A549 treated with Hydrocortisone at 1 μM for 4 hours (cell line): ENCODE measurements around the gene GALNT13. TPM values are rescaled to one million over a fixed set of nuclear protein-coding genes. Genes with fewer than 3 reads are reported as not detected.

Source experiments
- total RNA-seq: library from RNA; stranded (reverse); fragments of 200-300 nt; extraction: Qiagen RNA extraction; gene quantifications from 5 replicates; pipeline ENCODE4 v1.2.3, GENCODE V29; 2022

GALNT13 gene
- 5.9 to 12.4 TPM (median 9.1 TPM) in 5 replicates for total RNA-seq

GRCh38 chr2:153871231-153872221 is at the start of gene GALNT13:
GALNT13 (plus strand) TSS chr2:153871922.

